Panc1 (cell line): ENCODE data around the gene DLL1.

Experiments
- CTCF ChIP-seq: fragments of 450-650 bp; IDR thresholded peaks from 2 replicates; pipeline ENCODE4 v1.5.1; 2017; ENCODE audit warnings: mild to moderate bottlenecking
- POLR2AphosphoS5 ChIP-seq: IDR thresholded peaks from 2 replicates; pipeline ENCODE4 v1.6.1; 2012; ENCODE audit warnings: mild to moderate bottlenecking, low read depth, low read length, moderate library complexity
- REST ChIP-seq, 2 experiments: IDR thresholded peaks; 2 replicates each; pipeline ENCODE4 v1.6.1; 2011 to 2012; ENCODE audit warnings: low read depth in 2 of 2, control low read depth in 1 of 2, low read length in 1 of 2, mild to moderate bottlenecking in 1 of 2, moderate library complexity in 1 of 2; ENCODE audit not compliant: insufficient read depth in 1 of 2
- TCF7L2 ChIP-seq: IDR thresholded peaks from 2 replicates; pipeline ENCODE4 v1.6.1; 2011; ENCODE audit warnings: mild to moderate bottlenecking, low read depth, low read length, inconsistent platforms

- no peak for TF ChIP-seq CTCF
- TF ChIP-seq POLR2AphosphoS5 = no peak
- TF ChIP-seq REST (IDR thresholded peaks at IDR 0.05; ENCODE audit: insufficient read depth in 1 of 2, low read depth in 2 of 2, low read length in 1 of 2) = no peak
- TF ChIP-seq TCF7L2 = no peak
These were observed 54.6 kb downstream of the DLL1 start for GRCh38 chr6:170236131-170236836.
